ENCODE measurements around the gene PCMT1. TPM values are rescaled to one million over a fixed set of nuclear protein-coding genes. Genes with fewer than 3 reads are reported as not detected.
A peak's percentile ranks its signal among the peaks of the same experiment; 100 is the strongest.

The PCMT1 gene
- total and polyA plus RNA-seq, 9 of the 15 experiments (the other 6 are each of a cell fraction or from before 2014, with no cell fraction given), result 217 to 541 (median 327) TPM

GRCh38 chr6:149750136-149750609, 632 bp downstream of the PCMT1 start (continued):
- no peak for TF ChIP-seq SAFB2 (IDR thresholded peaks at IDR 0.05; ENCODE audit: borderline replicate concordance, low read depth, low read length, severe bottlenecking)
- 0 out of 2 replicates have a peak, but pooled peaks have one; percentile 54 for TF ChIP-seq LEF1 (IDR thresholded peaks at IDR 0.05)
- no peak for TF ChIP-seq ZNF695 (CRISPR knock-in tag; IDR thresholded peaks at IDR 0.05)
- 0 out of 2 replicates have a peak, but pooled peaks have one; percentile 9 for TF ChIP-seq NBN (IDR thresholded peaks at IDR 0.05; ENCODE audit: low read depth)
- TF ChIP-seq, protein P1, sequence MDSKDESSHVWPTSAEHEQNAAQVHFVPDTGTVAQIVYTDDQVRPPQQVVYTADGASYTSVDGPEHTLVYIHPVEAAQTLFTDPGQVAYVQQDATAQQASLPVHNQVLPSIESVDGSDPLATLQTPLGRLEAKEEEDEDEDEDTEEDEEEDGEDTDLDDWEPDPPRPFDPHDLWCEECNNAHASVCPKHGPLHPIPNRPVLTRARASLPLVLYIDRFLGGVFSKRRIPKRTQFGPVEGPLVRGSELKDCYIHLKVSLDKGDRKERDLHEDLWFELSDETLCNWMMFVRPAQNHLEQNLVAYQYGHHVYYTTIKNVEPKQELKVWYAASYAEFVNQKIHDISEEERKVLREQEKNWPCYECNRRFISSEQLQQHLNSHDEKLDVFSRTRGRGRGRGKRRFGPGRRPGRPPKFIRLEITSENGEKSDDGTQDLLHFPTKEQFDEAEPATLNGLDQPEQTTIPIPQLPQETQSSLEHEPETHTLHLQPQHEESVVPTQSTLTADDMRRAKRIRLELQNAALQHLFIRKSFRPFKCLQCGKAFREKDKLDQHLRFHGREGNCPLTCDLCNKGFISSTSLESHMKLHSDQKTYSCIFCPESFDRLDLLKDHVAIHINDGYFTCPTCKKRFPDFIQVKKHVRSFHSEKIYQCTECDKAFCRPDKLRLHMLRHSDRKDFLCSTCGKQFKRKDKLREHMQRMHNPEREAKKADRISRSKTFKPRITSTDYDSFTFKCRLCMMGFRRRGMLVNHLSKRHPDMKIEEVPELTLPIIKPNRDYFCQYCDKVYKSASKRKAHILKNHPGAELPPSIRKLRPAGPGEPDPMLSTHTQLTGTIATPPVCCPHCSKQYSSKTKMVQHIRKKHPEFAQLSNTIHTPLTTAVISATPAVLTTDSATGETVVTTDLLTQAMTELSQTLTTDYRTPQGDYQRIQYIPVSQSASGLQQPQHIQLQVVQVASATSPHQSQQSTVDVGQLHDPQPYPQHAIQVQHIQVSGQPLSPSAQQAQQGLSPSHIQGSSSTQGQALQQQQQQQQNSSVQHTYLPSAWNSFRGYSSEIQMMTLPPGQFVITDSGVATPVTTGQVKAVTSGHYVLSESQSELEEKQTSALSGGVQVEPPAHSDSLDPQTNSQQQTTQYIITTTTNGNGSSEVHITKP (IDR thresholded peaks at IDR 0.05; ENCODE audit: partially characterized antibody), result peak; percentile 96
- TF ChIP-seq SRF (CRISPR knock-in tag; IDR thresholded peaks at IDR 0.05), result 0 out of 4 replicates have a peak, but pooled peaks of 1 of the 2 experiments have one; percentile 8
- TF ChIP-seq AFF1 (IDR thresholded peaks at IDR 0.05; ENCODE audit: low read depth in 1 of 2, partially characterized antibody in 2 of 2), result peak in 1 of 2 experiments; percentile 43
- TF ChIP-seq, protein P2, sequence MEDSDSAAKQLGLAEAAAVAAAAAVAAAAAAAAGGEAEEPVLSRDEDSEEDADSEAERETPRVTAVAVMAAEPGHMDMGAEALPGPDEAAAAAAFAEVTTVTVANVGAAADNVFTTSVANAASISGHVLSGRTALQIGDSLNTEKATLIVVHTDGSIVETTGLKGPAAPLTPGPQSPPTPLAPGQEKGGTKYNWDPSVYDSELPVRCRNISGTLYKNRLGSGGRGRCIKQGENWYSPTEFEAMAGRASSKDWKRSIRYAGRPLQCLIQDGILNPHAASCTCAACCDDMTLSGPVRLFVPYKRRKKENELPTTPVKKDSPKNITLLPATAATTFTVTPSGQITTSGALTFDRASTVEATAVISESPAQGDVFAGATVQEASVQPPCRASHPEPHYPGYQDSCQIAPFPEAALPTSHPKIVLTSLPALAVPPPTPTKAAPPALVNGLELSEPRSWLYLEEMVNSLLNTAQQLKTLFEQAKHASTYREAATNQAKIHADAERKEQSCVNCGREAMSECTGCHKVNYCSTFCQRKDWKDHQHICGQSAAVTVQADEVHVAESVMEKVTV (CRISPR knock-in tag; IDR thresholded peaks at IDR 0.05), result 0 out of 2 replicates have a peak, but pooled peaks have one; percentile 5
- TF ChIP-seq MEF2D (tag; conservative IDR thresholded peaks at IDR 0.05; ENCODE audit: low read depth), result no peak
- TF ChIP-seq FOXK2 (conservative IDR thresholded peaks at IDR 0.05 in 1 of 2, IDR thresholded peaks at IDR 0.05 in 1 of 2; ENCODE audit: low read depth in 2 of 2), result peak; percentile 17 to 74; a peak in 2 of 4 replicates
- TF ChIP-seq CREM (IDR thresholded peaks at IDR 0.05; ENCODE audit: low read depth), result 0 out of 2 replicates have a peak, but pooled peaks have one; percentile 22
- peak; percentile 54 for TF ChIP-seq EGR1 (conservative IDR thresholded peaks at IDR 0.05)
- no peak for TF ChIP-seq SMC3 (conservative IDR thresholded peaks at IDR 0.05; ENCODE audit: insufficient read depth, low read depth, low read length)
- TF ChIP-seq POLR2G (IDR thresholded peaks at IDR 0.05; ENCODE audit: low read depth, low read length), result no peak
- TF ChIP-seq E2F1 (CRISPR knock-in tag; IDR thresholded peaks at IDR 0.05), result 0 out of 2 replicates have a peak, but pooled peaks have one; percentile 43
- TF ChIP-seq ILF3 (IDR thresholded peaks at IDR 0.05; ENCODE audit: borderline replicate concordance), result no peak
